Activated CD4-positive, alpha-beta T cell treated with anti-CD3 and anti-CD28 coated beads for 24 hours (primary cell): ENCODE measurements around the gene FMN2.

ENCODE experiments used
- DNase-seq, 2 donors: peaks; one replicate each; pipeline ENCODE4 v3.0.0-alpha.2; 2020; ENCODE audit warnings: low read depth in 2 of 2

Gene FMN2

GRCh38 chr1:240098534-240098933, 6.9 kb downstream of the FMN2 start:
- DNase-seq, result no peak

- no peak for DNase-seq
These were observed 7.6 kb downstream of the FMN2 start for GRCh38 chr1:240099329-240099728.

- no peak for DNase-seq
These were observed 8.1 kb downstream of the FMN2 start for GRCh38 chr1:240099748-240100147.

GRCh38 chr1:240100371-240100934, 8.8 kb downstream of the FMN2 start:
- DNase-seq, result no peak

GRCh38 chr1:240101306-240101705, 9.6 kb downstream of the FMN2 start:
- no peak for DNase-seq

- DNase-seq, result no peak
These were observed 10.1 kb downstream of the FMN2 start for GRCh38 chr1:240101737-240102136.

- DNase-seq, result no peak
These were observed 13.0 kb downstream of the FMN2 start for GRCh38 chr1:240104672-240105071.

GRCh38 chr1:240107058-240107684, 15.5 kb downstream of the FMN2 start:
- no peak for DNase-seq

GRCh38 chr1:240109130-240109529, 17.4 kb downstream of the FMN2 start:
- no peak for DNase-seq

- no peak for DNase-seq
These were observed 18.4 kb downstream of the FMN2 start for GRCh38 chr1:240109920-240110636.

- no peak for DNase-seq
These were observed 19.9 kb downstream of the FMN2 start for GRCh38 chr1:240111558-240111957.

- DNase-seq, result no peak
These were observed 22.5 kb downstream of the FMN2 start for GRCh38 chr1:240114222-240114621.

- DNase-seq, result no peak
These were observed 24.1 kb downstream of the FMN2 start for GRCh38 chr1:240115831-240116230.

- DNase-seq, result no peak
These were observed 25.4 kb downstream of the FMN2 start for GRCh38 chr1:240116831-240117769.

- DNase-seq, result no peak
These were observed 26.2 kb downstream of the FMN2 start for GRCh38 chr1:240117930-240118329.

GRCh38 chr1:240122639-240123613, 31.2 kb downstream of the FMN2 start:
- no peak for DNase-seq

- DNase-seq, result no peak
These were observed 35.1 kb downstream of the FMN2 start for GRCh38 chr1:240126821-240127220.

- DNase-seq, result no peak
These were observed 36.7 kb downstream of the FMN2 start for GRCh38 chr1:240128366-240128765.

- no peak for DNase-seq
These were observed 42.4 kb downstream of the FMN2 start for GRCh38 chr1:240134113-240134512.

- no peak for DNase-seq
These were observed 42.9 kb downstream of the FMN2 start for GRCh38 chr1:240134596-240134995.

GRCh38 chr1:240136402-240136801, 44.7 kb downstream of the FMN2 start:
- no peak for DNase-seq
